Keratinocyte (primary cell): Measurements from ENCODE around the gene GCNT2. TPM values are rescaled to one million over a fixed set of nuclear protein-coding genes. Genes with fewer than 3 reads are reported as not detected.
"Not testable (repeated sequence)": the region's sequence is repeated elsewhere in the genome, so short reads cannot be mapped to it uniquely, and the experiment has no call there.

Source experiments
- DNase-seq: peaks from one replicate; pipeline ENCODE4 v3.0.0-alpha.2; 2011; ENCODE audit warnings: low read depth, missing footprints, low spot score
- FAIRE-seq: peaks from 2 replicates; lab custom pipeline; 2011; peaks lifted over from hg19 to GRCh38; lab: Jason Lieb, UNC
- H2AFZ ChIP-seq: 2 replicates; pipeline ENCODE4 v1.6.0; 2012; ENCODE audit warnings: low read length, control low read depth, inconsistent platforms; ENCODE audit not compliant: control insufficient read depth
- H3K27ac ChIP-seq: 2 replicates; pipeline ENCODE4 v1.5.1; 2011; ENCODE audit warnings: low read length; ENCODE audit not compliant: control insufficient read depth, insufficient read depth
- H3K27me3 ChIP-seq: 3 replicates; pipeline ENCODE4 v1.6.0; 2011; ENCODE audit warnings: low read length; ENCODE audit not compliant: control insufficient read depth, insufficient read depth; ENCODE audit errors: extremely low read depth
- H3K36me3 ChIP-seq, 2 experiments: 2 replicates in 1 of 2; 3 replicates in 1 of 2; pipeline ENCODE4 v1.5.1; 2011; ENCODE audit warnings: low read length in 2 of 2, mild to moderate bottlenecking in 1 of 2; ENCODE audit not compliant: control insufficient read depth in 2 of 2, insufficient read depth in 2 of 2; ENCODE audit errors: extremely low read depth in 1 of 2
- H3K4me1 ChIP-seq: 3 replicates; pipeline ENCODE4 v1.5.1; 2011; ENCODE audit warnings: low read length; ENCODE audit not compliant: control insufficient read depth, insufficient read depth; ENCODE audit errors: extremely low read depth
- H3K4me2 ChIP-seq: 3 replicates; pipeline ENCODE4 v1.6.0; 2011; ENCODE audit warnings: low read depth, low read length; ENCODE audit not compliant: control insufficient read depth, insufficient read depth; ENCODE audit errors: extremely low read depth
- H3K4me3 ChIP-seq, 3 experiments: fragments of 200-600 bp in 1 of 3; sonication (generic) in 1 of 3; 2 replicates in 2 of 3; 3 replicates in 1 of 3; pipeline ENCODE4 v1.5.1; 2011 to 2016; ENCODE audit warnings: low read length in 3 of 3, mild to moderate bottlenecking in 3 of 3, control low read depth in 2 of 3, inconsistent platforms in 1 of 3, low read depth in 1 of 3, mixed read lengths in 1 of 3, mixed run types in 1 of 3, moderate library complexity in 1 of 3; ENCODE audit not compliant: control insufficient read depth in 2 of 3, insufficient read depth in 2 of 3; ENCODE audit errors: extremely low read depth in 1 of 3
- H3K79me2 ChIP-seq: 2 replicates; pipeline ENCODE4 v1.6.0; 2012; ENCODE audit warnings: low read length; ENCODE audit not compliant: control insufficient read depth, insufficient read depth
- H3K9ac ChIP-seq: 3 replicates; pipeline ENCODE4 v1.6.0; 2011; ENCODE audit warnings: low read length; ENCODE audit not compliant: control insufficient read depth, insufficient read depth; ENCODE audit errors: extremely low read depth
- H3K9me1 ChIP-seq: 3 replicates; pipeline ENCODE4 v1.6.0; 2011; ENCODE audit warnings: low read length; ENCODE audit not compliant: control insufficient read depth, insufficient read depth; ENCODE audit errors: extremely low read depth
- H3K9me3 ChIP-seq: 2 replicates; pipeline ENCODE4 v1.5.1; 2012; ENCODE audit warnings: low read depth, low read length; ENCODE audit not compliant: control insufficient read depth
- H4K20me1 ChIP-seq: 3 replicates; pipeline ENCODE4 v1.6.0; 2011; ENCODE audit warnings: low read length; ENCODE audit not compliant: control insufficient read depth, insufficient read depth; ENCODE audit errors: extremely low read depth
- CTCF ChIP-seq, 3 experiments: IDR thresholded peaks in 1 of 3; conservative IDR thresholded peaks in 1 of 3; optimal IDR thresholded peaks in 1 of 3; 2 replicates in 2 of 3; 3 replicates in 1 of 3; pipeline versions ENCODE3 to v1.5.1; 2011; ENCODE audit warnings: low read length in 3 of 3, mild to moderate bottlenecking in 3 of 3, moderate library complexity in 2 of 3, control low read depth in 1 of 3, inconsistent platforms in 1 of 3; ENCODE audit not compliant: insufficient read depth in 2 of 3; ENCODE audit errors: extremely low read depth in 1 of 3
- EZH2 ChIP-seq: IDR thresholded peaks from one replicate; pipeline ENCODE4 v1.6.1; 2012; ENCODE audit warnings: inconsistent platforms, mild to moderate bottlenecking, low read length, moderate library complexity
- dilution Hi-C: fragments of 300-500 bp; cut with MboI; formaldehyde crosslinking; loops from one replicate; pipeline ENCODE4 v1.7.0; 2020; ENCODE audit warnings: low sequenced_read_pairs; ENCODE audit not compliant: extremely low pct_ligation_motif_present
- polyA plus RNA-seq, 5 experiments: library from polyadenylated mRNA; depleted of rRNA in 3 of 5; stranded (reverse) in 3 of 5; stranded (forward) in 1 of 5; unstranded in 1 of 5; fragments of >200 nt; gene quantifications; 1 replicate in 1 of 5; 2 replicates in 3 of 5; 3 replicates in 1 of 5; pipeline versions ENCODE4 v1.2.1 to v1.2.3, GENCODE V29; 2011 to 2012; ENCODE audit warnings: missing spikeins in 2 of 5, low read depth in 1 of 5, low replicate concordance in 1 of 5

GCNT2 gene
- polyA plus RNA-seq, 1 donor (not counting 4 experiments of a cell fraction or from before 2014, with no cell fraction given) = 7.3 TPM

GRCh38 chr6:10528158-10528981, 7.2 kb downstream of the GCNT2 start:
- DNase-seq (no peak), FAIRE-seq (no peak)
- H3K9me3 ChIP-seq = no peaks in the 10 kb centered on the region
- H3K27me3 ChIP-seq = no peaks in the 10 kb centered on the region
- TF ChIP-seq EZH2 = no peak
- no peak for TF ChIP-seq CTCF (optimal IDR thresholded peaks at IDR 0.05 in 1 of 3, IDR thresholded peaks at IDR 0.05 in 1 of 3, conservative IDR thresholded peaks at IDR 0.05 in 1 of 3; ENCODE audit: extremely low read depth in 1 of 3, insufficient read depth in 2 of 3, low read length in 3 of 3)
- no peaks in the 10 kb centered on the region for H4K20me1 ChIP-seq
- peaks cover 1% of the 10 kb centered on the region for H3K4me1 ChIP-seq
- H3K4me2 ChIP-seq = no peak overlapping the region
- no peak overlapping the region for H3K9ac ChIP-seq
- no peaks in the 10 kb centered on the region for H3K9me1 ChIP-seq
- peaks cover 2% of the 10 kb centered on the region for H3K79me2 ChIP-seq
- H2AFZ ChIP-seq = peak overlapping the region; percentile 42
- dilution Hi-C loops = no loop called here
- H3K27ac ChIP-seq = no peak overlapping the region
- H3K4me3 ChIP-seq = no peak overlapping the region
- peaks cover 0 to 9% of the 10 kb centered on the region in 2 experiments for H3K36me3 ChIP-seq

- Histone ChIP-seq H3K36me3 (peaks cover 0 to 10% of the 10 kb centered on the region in 2 experiments), H4K20me1 (no peaks in the 10 kb centered on the region), H3K27ac (no peak overlapping the region), H3K4me3 (no peak overlapping the region), H3K9me3 (no peaks in the 10 kb centered on the region), H3K9me1 (no peaks in the 10 kb centered on the region), H3K4me2 (no peak overlapping the region), H3K79me2 (no peaks in the 10 kb centered on the region), H2AFZ (no peak overlapping the region), H3K4me1 (no peaks in the 10 kb centered on the region), H3K9ac (no peak overlapping the region), H3K27me3 (no peaks in the 10 kb centered on the region)
- dilution Hi-C loops = no loop called here
- FAIRE-seq = no peak
- no peak for DNase-seq
- TF ChIP-seq EZH2 = no peak
- no peak for TF ChIP-seq CTCF (optimal IDR thresholded peaks at IDR 0.05 in 1 of 3, IDR thresholded peaks at IDR 0.05 in 1 of 3, conservative IDR thresholded peaks at IDR 0.05 in 1 of 3; ENCODE audit: extremely low read depth in 1 of 3, insufficient read depth in 2 of 3, low read length in 3 of 3)
Measured at GRCh38 chr6:10529231-10529801, 8.2 kb downstream of the GCNT2 start.

GRCh38 chr6:10529828-10530374, 8.8 kb downstream of the GCNT2 start:
- DNase-seq, H3K4me1 ChIP-seq, H4K20me1 ChIP-seq, H3K9ac ChIP-seq, dilution Hi-C loops, H3K9me3 ChIP-seq, H2AFZ ChIP-seq, H3K27me3 ChIP-seq, H3K4me3 ChIP-seq, H3K9me1 ChIP-seq, H3K79me2 ChIP-seq, FAIRE-seq, H3K27ac ChIP-seq, H3K4me2 ChIP-seq: not testable (repeated sequence)
- H3K36me3 ChIP-seq = peaks cover 0 to 10% of the 10 kb centered on the region in 2 experiments
